GM23338 (cell line): Measurements from ENCODE around the gene HSPB9. TPM values are rescaled to one million over a fixed set of nuclear protein-coding genes. Genes with fewer than 3 reads are reported as not detected.

Experiments
- ATAC-seq: fragments of 200-7000 bp; cut with Tn5 transposase; 3 replicates; pipeline ENCODE4 v1.9.1; 2020
- DNase-seq: peaks from one replicate; pipeline ENCODE4 v3.0.0-alpha.2; 2015; ENCODE audit warnings: low spot score
- H2AFZ ChIP-seq: fragments of 200-600 bp; sonication (generic); 2 replicates; pipeline ENCODE4 v1.8.0; 2016; ENCODE audit warnings: antibody characterized with exemption, mild to moderate bottlenecking, moderate library complexity
- H3F3A ChIP-seq: fragments of 200-600 bp; sonication (generic); replicated peaks from 2 replicates; pipeline ENCODE4 v1.8.0; 2017; ENCODE audit warnings: antibody characterized with exemption, mixed run types, low read depth
- H3K27ac ChIP-seq: fragments of 200-600 bp; sonication (generic); 2 replicates; pipeline ENCODE4 v1.6.1; 2016; ENCODE audit warnings: low read depth
- H3K27me3 ChIP-seq: fragments of 200-600 bp; sonication (generic); 2 replicates; pipeline ENCODE4 v1.8.0; 2016; ENCODE audit warnings: mild to moderate bottlenecking, mixed run types, moderate library complexity; ENCODE audit not compliant: insufficient read depth
- H3K36me3 ChIP-seq: fragments of 200-600 bp; sonication (generic); 2 replicates; pipeline ENCODE4 v1.8.0; 2016; ENCODE audit warnings: mild to moderate bottlenecking; ENCODE audit not compliant: insufficient read depth
- H3K4me1 ChIP-seq: fragments of 200-600 bp; sonication (generic); 2 replicates; pipeline ENCODE4 v1.8.0; 2016; ENCODE audit warnings: mild to moderate bottlenecking, moderate library complexity; ENCODE audit not compliant: insufficient read depth
- H3K4me2 ChIP-seq: fragments of 200-600 bp; sonication (generic); 2 replicates; pipeline ENCODE4 v1.7.1; 2017; ENCODE audit warnings: mixed run types
- H3K4me3 ChIP-seq: fragments of 200-600 bp; sonication (generic); 2 replicates; pipeline ENCODE4 v1.6.1; 2016; ENCODE audit warnings: mixed run types
- H3K79me2 ChIP-seq: fragments of 200-600 bp; sonication (generic); replicated peaks from 2 replicates; pipeline ENCODE4 v1.8.0; 2017; ENCODE audit warnings: mild to moderate bottlenecking; ENCODE audit not compliant: insufficient read depth
- H3K9me2 ChIP-seq: fragments of 200-600 bp; sonication (generic); 2 replicates; pipeline ENCODE4 v1.8.0; 2017; ENCODE audit not compliant: insufficient read depth
- H4K20me1 ChIP-seq: fragments of 200-600 bp; sonication (generic); replicated peaks from 2 replicates; pipeline ENCODE4 v1.8.0; 2017; ENCODE audit warnings: mild to moderate bottlenecking; ENCODE audit not compliant: insufficient read depth
- H3K27ac Mint-ChIP-seq: 2 replicates; pipeline ENCODE4 v1.8.0; 2020; ENCODE audit warnings: inconsistent platforms, mild to moderate bottlenecking, moderate library complexity, mixed read lengths
- H3K27me3 Mint-ChIP-seq: 3 replicates; pipeline ENCODE4 v1.8.0; 2022; ENCODE audit warnings: low read depth, mild to moderate bottlenecking, moderate library complexity, mixed read lengths, inconsistent platforms; ENCODE audit not compliant: insufficient read depth, poor library complexity
- H3K36me3 Mint-ChIP-seq: 3 replicates; pipeline ENCODE4 v1.8.0; 2021; ENCODE audit warnings: low read depth, mild to moderate bottlenecking, inconsistent platforms, moderate library complexity, mixed read lengths
- H3K4me1 Mint-ChIP-seq: 3 replicates; pipeline ENCODE4 v1.8.0; 2020; ENCODE audit warnings: mild to moderate bottlenecking, inconsistent platforms, mixed read lengths
- H3K4me3 Mint-ChIP-seq: 3 replicates; pipeline ENCODE4 v1.8.0; 2021; ENCODE audit warnings: moderate library complexity, mild to moderate bottlenecking, inconsistent platforms, mixed read lengths
- H3K9me3 Mint-ChIP-seq: 3 replicates; pipeline ENCODE4 v1.8.0; 2020; ENCODE audit warnings: moderate library complexity, mild to moderate bottlenecking, inconsistent platforms, mixed read lengths
- CREB1 ChIP-seq: fragments of 250-450 bp; sonication (Bioruptor Pico); IDR thresholded peaks from 2 replicates; pipeline ENCODE4 v1.5.0; 2020; ENCODE audit warnings: low read depth, mild to moderate bottlenecking, moderate library complexity
- EZH2phosphoT487 ChIP-seq: fragments of 200-600 bp; sonication (generic); IDR thresholded peaks from one replicate; pipeline ENCODE4 v1.8.1; 2018; ENCODE audit warnings: antibody characterized with exemption; ENCODE audit not compliant: unreplicated experiment
- JUNB ChIP-seq: IDR thresholded peaks from one replicate; pipeline ENCODE4 v1.6.1; 2016; ENCODE audit warnings: antibody characterized with exemption; ENCODE audit not compliant: unreplicated experiment
- NANOG ChIP-seq: IDR thresholded peaks from 2 replicates; pipeline ENCODE4 v1.6.1; 2016; ENCODE audit warnings: antibody characterized with exemption, borderline replicate concordance
- POLR2AphosphoS5 ChIP-seq: IDR thresholded peaks from 2 replicates; pipeline ENCODE4 v1.6.1; 2016; ENCODE audit warnings: antibody characterized with exemption, low read depth
- ZNF114 ChIP-seq: fragments of 250-450 bp; sonication (Bioruptor Pico); IDR thresholded peaks from 2 replicates; pipeline ENCODE4 v1.5.0; 2020; ENCODE audit warnings: mild to moderate bottlenecking, moderate library complexity
- polyA plus RNA-seq: library from polyadenylated mRNA; unstranded; fragments of >200 nt; fragmentation: Nextera tagmentation; extraction: Ambion mirVana; gene quantifications from 2 replicates; pipeline ENCODE4 v1.2.1, GENCODE V29; 2016
- total RNA-seq: library from RNA; depleted of rRNA; stranded (reverse); fragments of >200 nt; shearing (Covaris generic); gene quantifications from 2 replicates; pipeline ENCODE4 v1.2.3, GENCODE V29; 2014
- TF ChIP-seq, protein P1 (sequence below): IDR thresholded peaks from one replicate; pipeline ENCODE4 v1.6.1; 2018; ENCODE audit warnings: antibody characterized with exemption; ENCODE audit not compliant: unreplicated experiment
- TF ChIP-seq, protein P2 (sequence below), 2 experiments: fragments of 200-600 bp in 1 of 2; sonication (generic) in 1 of 2; conservative IDR thresholded peaks; 2 replicates each; pipeline versions ENCODE4 v1.5.1 to v1.6.1; 2016 to 2017; ENCODE audit warnings: antibody characterized with exemption in 2 of 2, low read depth in 2 of 2, mild to moderate bottlenecking in 2 of 2, moderate library complexity in 1 of 2

Gene HSPB9
- total and polyA plus RNA-seq, 2 experiments from 2014 or later: 0.31 to 0.52 TPM

DNA sequence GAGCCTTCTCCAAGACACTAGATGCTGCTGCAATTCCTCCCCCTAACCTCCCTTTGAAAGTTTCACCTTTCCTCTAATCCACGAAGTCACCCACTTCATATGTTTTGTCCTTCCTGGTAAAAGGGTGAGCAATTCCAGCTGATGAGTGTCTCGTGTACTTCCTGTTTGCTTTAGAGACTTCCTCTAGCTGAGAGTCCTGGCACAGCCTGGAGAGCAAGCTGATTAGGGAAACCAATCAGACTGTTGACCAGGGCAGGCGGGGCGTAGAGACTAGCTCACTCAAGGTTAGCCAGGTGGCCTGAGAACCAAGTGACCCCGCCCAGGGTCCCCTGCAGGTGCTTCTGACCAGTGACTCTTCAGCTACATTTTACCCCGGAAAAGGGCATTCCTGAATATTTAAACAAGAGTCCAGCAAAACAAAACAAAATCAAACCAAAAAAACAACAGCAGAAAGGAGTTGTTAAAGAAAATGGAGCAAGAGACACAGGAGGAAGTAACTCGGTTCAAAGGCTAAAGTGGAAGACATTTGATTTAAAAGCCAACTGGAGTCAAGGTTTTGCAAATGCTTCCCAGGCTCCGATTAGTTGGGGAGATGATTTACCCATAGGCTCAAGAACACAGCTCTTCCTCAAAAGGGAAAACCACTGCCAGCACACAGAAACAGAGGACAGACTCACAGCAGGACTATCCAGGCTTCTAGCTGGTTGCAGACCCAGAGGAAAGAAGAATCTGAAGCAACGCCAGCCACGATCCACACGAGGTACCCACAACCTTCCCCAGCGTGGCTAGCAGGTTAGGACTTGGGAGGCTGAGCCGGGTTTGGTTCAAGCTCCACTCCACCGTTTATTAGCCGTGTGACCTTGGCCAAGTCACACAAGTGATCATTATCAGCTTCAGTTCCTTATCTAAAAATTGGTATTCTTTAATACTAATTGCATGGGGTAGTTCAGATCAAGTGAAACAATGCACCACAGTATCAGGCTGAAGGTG is 13.4 kb downstream of the HSPB9 start:
- Mint-ChIP-seq H3K27me3 (peaks cover 6% of the 10 kb centered on the region), H3K36me3 (peaks cover 1% of the 10 kb centered on the region), H3K4me3 (no peak overlapping the region), H3K4me1 (peaks cover 27% of the 10 kb centered on the region), H3K9me3 (no peaks in the 10 kb centered on the region), H3K27ac (peak overlapping the region; percentile 87)
- no peaks in the 10 kb centered on the region; the same call in 1 of the 2 replicates for H3K36me3 ChIP-seq
- H3K9me2 ChIP-seq: no peaks in the 10 kb centered on the region
- TF ChIP-seq POLR2AphosphoS5 (no peak), CREB1 (CRISPR knock-in tag) (no peak), EZH2phosphoT487 (no peak), JUNB (no peak)
- TF ChIP-seq, protein P1, sequence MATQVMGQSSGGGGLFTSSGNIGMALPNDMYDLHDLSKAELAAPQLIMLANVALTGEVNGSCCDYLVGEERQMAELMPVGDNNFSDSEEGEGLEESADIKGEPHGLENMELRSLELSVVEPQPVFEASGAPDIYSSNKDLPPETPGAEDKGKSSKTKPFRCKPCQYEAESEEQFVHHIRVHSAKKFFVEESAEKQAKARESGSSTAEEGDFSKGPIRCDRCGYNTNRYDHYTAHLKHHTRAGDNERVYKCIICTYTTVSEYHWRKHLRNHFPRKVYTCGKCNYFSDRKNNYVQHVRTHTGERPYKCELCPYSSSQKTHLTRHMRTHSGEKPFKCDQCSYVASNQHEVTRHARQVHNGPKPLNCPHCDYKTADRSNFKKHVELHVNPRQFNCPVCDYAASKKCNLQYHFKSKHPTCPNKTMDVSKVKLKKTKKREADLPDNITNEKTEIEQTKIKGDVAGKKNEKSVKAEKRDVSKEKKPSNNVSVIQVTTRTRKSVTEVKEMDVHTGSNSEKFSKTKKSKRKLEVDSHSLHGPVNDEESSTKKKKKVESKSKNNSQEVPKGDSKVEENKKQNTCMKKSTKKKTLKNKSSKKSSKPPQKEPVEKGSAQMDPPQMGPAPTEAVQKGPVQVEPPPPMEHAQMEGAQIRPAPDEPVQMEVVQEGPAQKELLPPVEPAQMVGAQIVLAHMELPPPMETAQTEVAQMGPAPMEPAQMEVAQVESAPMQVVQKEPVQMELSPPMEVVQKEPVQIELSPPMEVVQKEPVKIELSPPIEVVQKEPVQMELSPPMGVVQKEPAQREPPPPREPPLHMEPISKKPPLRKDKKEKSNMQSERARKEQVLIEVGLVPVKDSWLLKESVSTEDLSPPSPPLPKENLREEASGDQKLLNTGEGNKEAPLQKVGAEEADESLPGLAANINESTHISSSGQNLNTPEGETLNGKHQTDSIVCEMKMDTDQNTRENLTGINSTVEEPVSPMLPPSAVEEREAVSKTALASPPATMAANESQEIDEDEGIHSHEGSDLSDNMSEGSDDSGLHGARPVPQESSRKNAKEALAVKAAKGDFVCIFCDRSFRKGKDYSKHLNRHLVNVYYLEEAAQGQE: no peak
- TF ChIP-seq, protein P2, sequence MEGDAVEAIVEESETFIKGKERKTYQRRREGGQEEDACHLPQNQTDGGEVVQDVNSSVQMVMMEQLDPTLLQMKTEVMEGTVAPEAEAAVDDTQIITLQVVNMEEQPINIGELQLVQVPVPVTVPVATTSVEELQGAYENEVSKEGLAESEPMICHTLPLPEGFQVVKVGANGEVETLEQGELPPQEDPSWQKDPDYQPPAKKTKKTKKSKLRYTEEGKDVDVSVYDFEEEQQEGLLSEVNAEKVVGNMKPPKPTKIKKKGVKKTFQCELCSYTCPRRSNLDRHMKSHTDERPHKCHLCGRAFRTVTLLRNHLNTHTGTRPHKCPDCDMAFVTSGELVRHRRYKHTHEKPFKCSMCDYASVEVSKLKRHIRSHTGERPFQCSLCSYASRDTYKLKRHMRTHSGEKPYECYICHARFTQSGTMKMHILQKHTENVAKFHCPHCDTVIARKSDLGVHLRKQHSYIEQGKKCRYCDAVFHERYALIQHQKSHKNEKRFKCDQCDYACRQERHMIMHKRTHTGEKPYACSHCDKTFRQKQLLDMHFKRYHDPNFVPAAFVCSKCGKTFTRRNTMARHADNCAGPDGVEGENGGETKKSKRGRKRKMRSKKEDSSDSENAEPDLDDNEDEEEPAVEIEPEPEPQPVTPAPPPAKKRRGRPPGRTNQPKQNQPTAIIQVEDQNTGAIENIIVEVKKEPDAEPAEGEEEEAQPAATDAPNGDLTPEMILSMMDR (conservative IDR thresholded peaks at IDR 0.05; ENCODE audit: low read depth in 2 of 2): no peak
- no peak overlapping the region for H3K4me2 ChIP-seq
- no peak overlapping the region for H3K4me3 ChIP-seq
- H4K20me1 ChIP-seq: peaks cover 16% of the 10 kb centered on the region
- 0 out of 2 replicates have a peak, but pooled peaks cover 4% of the 10 kb centered on the region for H3F3A ChIP-seq
- peak overlapping the region; percentile 84 for H3K27ac ChIP-seq
- peaks cover 10% of the 10 kb centered on the region for H3K4me1 ChIP-seq
- ATAC-seq (peak; percentile 40), DNase-seq (peak; percentile 43)
- no peak overlapping the region for H2AFZ ChIP-seq
- H3K27me3 ChIP-seq: no peaks in the 10 kb centered on the region
- H3K79me2 ChIP-seq: peaks cover 83% of the 10 kb centered on the region

DNA sequence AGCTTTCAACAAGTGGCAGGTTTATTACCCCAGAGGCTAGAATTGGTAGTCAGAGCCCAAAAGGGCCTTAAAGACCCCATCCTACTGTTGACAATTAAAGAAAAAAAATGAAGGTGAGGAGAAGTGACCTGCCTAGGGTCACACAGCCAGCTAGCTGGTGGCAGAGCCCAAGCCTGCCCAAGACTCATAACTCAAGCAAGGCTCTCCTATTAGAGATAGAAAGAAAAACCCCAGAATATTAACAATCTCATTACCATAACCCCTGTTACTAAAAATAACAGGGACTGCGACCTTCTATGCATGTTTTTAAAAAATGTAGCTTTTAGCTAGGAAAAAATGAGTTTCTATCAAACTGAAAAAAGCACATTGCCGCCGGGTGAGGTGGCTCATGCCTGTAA is 14.0 kb downstream of the HSPB9 start:
- Mint-ChIP-seq H3K4me3 (no peak overlapping the region), H3K9me3 (no peaks in the 10 kb centered on the region), H3K36me3 (peaks cover 5% of the 10 kb centered on the region), H3K27me3 (peaks cover 6% of the 10 kb centered on the region), H3K27ac (no peak overlapping the region), H3K4me1 (peaks cover 23% of the 10 kb centered on the region)
- ATAC-seq (no peak), DNase-seq (no peak)
- H3K4me1 ChIP-seq: peaks cover 10% of the 10 kb centered on the region
- no peak overlapping the region for H2AFZ ChIP-seq
- H3K4me3 ChIP-seq: no peak overlapping the region
- peaks cover 16% of the 10 kb centered on the region for H4K20me1 ChIP-seq
- H3K79me2 ChIP-seq: peaks cover 86% of the 10 kb centered on the region
- H3K4me2 ChIP-seq: no peak overlapping the region
- no peak for TF ChIP-seq ZNF114 (CRISPR knock-in tag)
- TF ChIP-seq, protein P2 (conservative IDR thresholded peaks at IDR 0.05; ENCODE audit: low read depth in 2 of 2): no peak
- no peak for TF ChIP-seq NANOG
- H3K9me2 ChIP-seq: no peaks in the 10 kb centered on the region
- H3F3A ChIP-seq: 0 out of 2 replicates have a peak, but pooled peaks cover 4% of the 10 kb centered on the region
- H3K36me3 ChIP-seq: no peaks in the 10 kb centered on the region; the same call in 1 of the 2 replicates
- peak overlapping the region; percentile 22 for H3K27ac ChIP-seq
- H3K27me3 ChIP-seq: no peaks in the 10 kb centered on the region
